Mesenchymal stem cell (in vitro differentiated cells and primary cell): ENCODE measurements around the gene NOVA1.
A peak's percentile ranks its signal among the peaks of the same experiment; 100 is the strongest.

Experiments
- DNase-seq: peaks from one replicate; pipeline ENCODE4 v3.0.0-alpha.2; 2013
- H2AFZ ChIP-seq: one replicate; pipeline ENCODE4 v1.6.1; 2013; ENCODE audit warnings: low read depth, mild to moderate bottlenecking, control low read depth, inconsistent platforms, low read length, moderate library complexity
- H2AK5ac ChIP-seq: 2 replicates; pipeline ENCODE4 v1.6.1; 2013; ENCODE audit warnings: low read length, moderate library complexity, mild to moderate bottlenecking, inconsistent platforms; ENCODE audit not compliant: severe bottlenecking
- H2BK120ac ChIP-seq: one replicate; pipeline ENCODE4 v1.6.1; 2013; ENCODE audit warnings: low read depth, mild to moderate bottlenecking, inconsistent platforms, low read length, moderate library complexity
- H2BK12ac ChIP-seq, 2 experiments: one replicate each; pipeline ENCODE4 v1.6.1; 2013; ENCODE audit warnings: inconsistent platforms in 2 of 2, low read length in 2 of 2, mild to moderate bottlenecking in 2 of 2, moderate library complexity in 2 of 2, control low read depth in 1 of 2
- H2BK15ac ChIP-seq: one replicate; pipeline ENCODE4 v1.6.1; 2013; ENCODE audit warnings: mild to moderate bottlenecking, low read depth, inconsistent platforms; ENCODE audit not compliant: poor library complexity, severe bottlenecking
- H2BK5ac ChIP-seq: 2 replicates; pipeline ENCODE4 v1.6.1; 2013; ENCODE audit warnings: low read depth, mild to moderate bottlenecking, low read length, control low read depth, inconsistent platforms; ENCODE audit not compliant: poor library complexity, severe bottlenecking
- H3K14ac ChIP-seq, 2 experiments: one replicate each; pipeline ENCODE4 v1.6.1; 2013; ENCODE audit warnings: inconsistent platforms in 2 of 2, low read length in 2 of 2, control low read depth in 1 of 2, mild to moderate bottlenecking in 1 of 2, moderate library complexity in 1 of 2
- H3K18ac ChIP-seq, 2 experiments: one replicate each; pipeline ENCODE4 v1.6.1; 2013; ENCODE audit warnings: inconsistent platforms in 2 of 2, low read length in 2 of 2, control low read depth in 1 of 2, low read depth in 1 of 2, mild to moderate bottlenecking in 1 of 2
- H3K23ac ChIP-seq, 2 experiments: one replicate each; pipeline ENCODE4 v1.6.1; 2013; ENCODE audit warnings: inconsistent platforms in 2 of 2, low read length in 2 of 2, mild to moderate bottlenecking in 2 of 2, moderate library complexity in 2 of 2, control low read depth in 1 of 2
- H3K27ac ChIP-seq: 2 replicates; pipeline ENCODE4 v1.5.1; 2013; ENCODE audit warnings: mild to moderate bottlenecking, moderate library complexity, low read length, control low read depth, inconsistent platforms; ENCODE audit not compliant: poor library complexity, severe bottlenecking
- H3K27me3 ChIP-seq, 2 experiments: 2 replicates each; pipeline versions ENCODE4 v1.6.1 to v1.7.0; 2013; ENCODE audit warnings: low read length in 2 of 2, mild to moderate bottlenecking in 2 of 2, moderate library complexity in 2 of 2, control low read depth in 1 of 2, inconsistent platforms in 1 of 2; ENCODE audit not compliant: control insufficient read depth in 1 of 2, insufficient read depth in 1 of 2
- H3K36me3 ChIP-seq, 2 experiments: 2 replicates each; pipeline versions ENCODE4 v1.6.1 to v1.7.0; 2013; ENCODE audit warnings: low read length in 2 of 2, control low read depth in 1 of 2, inconsistent platforms in 1 of 2, low read depth in 1 of 2, mild to moderate bottlenecking in 1 of 2; ENCODE audit not compliant: insufficient read depth in 2 of 2, control insufficient read depth in 1 of 2
- H3K4ac ChIP-seq, 2 experiments: one replicate each; pipeline ENCODE4 v1.6.1; 2013; ENCODE audit warnings: inconsistent platforms in 2 of 2, low read length in 2 of 2, mild to moderate bottlenecking in 2 of 2, moderate library complexity in 2 of 2, control low read depth in 1 of 2, low read depth in 1 of 2
- H3K4me1 ChIP-seq: 2 replicates; pipeline ENCODE4 v1.6.1; 2013; ENCODE audit warnings: low read depth, low read length, control low read depth; ENCODE audit not compliant: control insufficient read depth, insufficient read depth
- H3K4me2 ChIP-seq: 2 replicates; pipeline ENCODE4 v1.6.1; 2013; ENCODE audit warnings: low read length, mild to moderate bottlenecking, inconsistent platforms; ENCODE audit not compliant: poor library complexity, severe bottlenecking
- H3K4me3 ChIP-seq, 2 experiments: 2 replicates each; pipeline versions ENCODE4 v1.5.1 to v1.7.0; 2013; ENCODE audit warnings: low read length in 2 of 2, mild to moderate bottlenecking in 2 of 2, control low read depth in 1 of 2, low read depth in 1 of 2; ENCODE audit not compliant: insufficient read depth in 1 of 2
- H3K79me1 ChIP-seq: replicated peaks from 2 replicates; pipeline ENCODE4 v1.6.1; 2013; ENCODE audit warnings: mild to moderate bottlenecking, control low read depth, low read length, inconsistent platforms; ENCODE audit not compliant: poor library complexity, severe bottlenecking
- H3K9ac ChIP-seq: 2 replicates; pipeline ENCODE4 v1.7.0; 2013; ENCODE audit warnings: mild to moderate bottlenecking, low read length, moderate library complexity
- H3K9me3 ChIP-seq: 2 replicates; pipeline ENCODE4 v1.7.0; 2013; ENCODE audit warnings: mild to moderate bottlenecking, low read length; ENCODE audit not compliant: control insufficient read depth
- H4K8ac ChIP-seq: one replicate; pipeline ENCODE4 v1.6.1; 2013; ENCODE audit warnings: inconsistent platforms, mild to moderate bottlenecking, low read length, moderate library complexity
- H4K91ac ChIP-seq: one replicate; pipeline ENCODE4 v1.6.1; 2013; ENCODE audit warnings: mild to moderate bottlenecking, low read length, inconsistent platforms
- WGBS: methylation state at CpG from one replicate; pipeline ENCODE4 v1.1.7; 2013; ENCODE audit warnings: mixed read lengths; 5-methylcytosine and 5-hydroxymethylcytosine counted together

NOVA1 gene

DNA sequence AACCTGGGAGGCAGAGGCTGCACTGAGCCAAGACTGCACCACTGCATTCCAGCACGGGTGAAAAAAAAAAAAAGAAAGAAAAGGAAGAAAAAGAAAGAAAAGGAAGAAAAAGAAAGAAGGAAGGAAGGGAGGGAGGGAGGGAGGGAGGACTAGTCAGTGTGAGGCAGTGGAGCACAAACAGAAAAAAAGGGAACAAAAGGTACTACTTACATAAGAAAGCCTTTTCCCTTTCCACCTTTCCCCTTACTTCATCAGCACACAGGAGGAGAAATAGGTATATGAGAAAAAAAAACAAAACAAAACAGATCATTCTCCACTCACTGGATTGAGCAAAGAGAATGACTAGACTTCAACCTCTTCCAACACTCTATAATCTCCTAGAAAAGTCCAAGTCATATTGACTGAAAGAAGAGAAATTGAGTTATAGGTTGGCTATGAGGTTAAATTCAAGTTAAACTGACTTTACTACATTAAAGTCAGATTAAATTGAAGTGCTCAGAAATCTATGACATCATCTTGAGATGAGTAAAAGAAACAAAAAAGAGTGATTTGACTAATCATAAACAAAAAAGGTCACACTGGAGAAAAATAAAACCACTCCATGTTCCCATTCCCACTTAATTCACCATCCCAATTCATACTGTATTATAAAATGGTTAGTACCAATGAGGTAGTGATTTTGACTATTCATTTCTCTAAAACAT, 43.6 kb downstream of the NOVA1 start:
- Histone ChIP-seq H2BK5ac (no peak overlapping the region), H3K23ac (no peak overlapping the region), H2BK15ac (no peak overlapping the region), H2BK120ac (no peak overlapping the region), H3K14ac (no peak overlapping the region), H2AK5ac (no peak overlapping the region), H3K4me3 (no peak overlapping the region), H4K91ac (no peak overlapping the region), H2BK12ac (no peak overlapping the region), H3K4ac (no peak overlapping the region), H3K79me1 (peaks cover 5% of the 10 kb centered on the region), H3K18ac (no peak overlapping the region), H4K8ac (no peak overlapping the region), H3K27ac (no peak overlapping the region), H3K36me3 (peaks cover 0 to 23% of the 10 kb centered on the region in 2 experiments), H3K27me3 (no peaks in the 10 kb centered on the region), H3K4me1 (no peaks in the 10 kb centered on the region), H2AFZ (no peak overlapping the region), H3K9ac (no peak overlapping the region), H3K9me3 (no peaks in the 10 kb centered on the region), H3K4me2 (no peak overlapping the region)
- no peak for DNase-seq
- 60% methylated on average over 1 of the region's 1 CpG for WGBS

DNA sequence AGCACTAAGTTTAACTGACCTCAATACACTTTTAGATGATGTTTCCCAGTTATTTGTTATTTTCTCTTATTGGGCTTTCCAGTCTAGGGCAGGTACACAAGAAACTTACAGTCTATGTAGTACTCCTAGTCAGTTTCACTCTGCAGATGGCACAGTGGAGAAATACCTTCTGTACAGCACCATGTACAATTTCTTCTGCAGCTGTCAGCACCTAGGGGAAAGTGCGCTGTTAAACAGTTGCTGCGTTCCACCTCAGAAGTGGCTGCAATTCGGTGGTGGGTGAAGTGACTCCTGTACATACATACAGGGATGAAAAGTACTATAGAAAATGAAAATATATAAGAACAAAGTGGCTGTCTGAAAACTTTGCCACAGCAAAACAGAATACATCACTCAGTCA, 48.3 kb downstream of the NOVA1 start:
- H3K27ac ChIP-seq: no peak overlapping the region
- no CpG with 5 or more reads among the region's 3 CpGs for WGBS
- no peak overlapping the region for H2BK15ac ChIP-seq
- peaks cover 5% of the 10 kb centered on the region for H3K79me1 ChIP-seq
- H3K4me2 ChIP-seq: no peak overlapping the region
- H3K9ac ChIP-seq: no peak overlapping the region
- H3K4ac ChIP-seq: no peak overlapping the region
- no peak overlapping the region for H3K23ac ChIP-seq
- DNase-seq: no peak
- H2AFZ ChIP-seq: no peak overlapping the region
- no peaks in the 10 kb centered on the region for H3K27me3 ChIP-seq
- H3K36me3 ChIP-seq: peaks cover 0 to 37% of the 10 kb centered on the region in 2 experiments
- H4K91ac ChIP-seq: no peak overlapping the region
- H3K9me3 ChIP-seq: no peaks in the 10 kb centered on the region
- no peak overlapping the region for H4K8ac ChIP-seq
- H3K4me1 ChIP-seq: no peaks in the 10 kb centered on the region
- H3K18ac ChIP-seq: no peak overlapping the region
- H3K14ac ChIP-seq: no peak overlapping the region
- H2BK5ac ChIP-seq: no peak overlapping the region
- no peak overlapping the region for H2BK12ac ChIP-seq
- no peak overlapping the region for H2BK120ac ChIP-seq
- H3K4me3 ChIP-seq: no peak overlapping the region
- no peak overlapping the region for H2AK5ac ChIP-seq

DNA sequence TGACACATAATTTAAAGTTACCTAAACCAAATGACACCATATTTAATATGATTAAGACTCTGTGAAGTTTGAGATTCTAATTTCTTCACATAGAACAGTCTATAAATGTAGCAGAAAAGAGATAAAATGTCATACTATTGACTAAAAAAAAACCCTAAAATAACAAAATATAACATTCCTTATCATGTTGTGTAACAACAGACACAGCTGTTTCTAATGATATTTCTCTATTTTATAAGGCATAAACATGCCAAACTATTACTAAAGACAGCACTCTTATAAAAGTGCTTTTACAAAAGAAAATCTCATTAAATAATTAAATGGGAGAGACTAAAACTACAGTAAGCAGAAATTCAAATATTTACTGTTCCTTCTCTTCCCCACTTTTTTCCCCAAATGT, 49.4 kb downstream of the NOVA1 start:
- Histone ChIP-seq H3K14ac (no peak overlapping the region), H3K4me1 (no peaks in the 10 kb centered on the region), H3K9me3 (no peaks in the 10 kb centered on the region), H3K79me1 (peaks cover 2% of the 10 kb centered on the region), H4K8ac (no peak overlapping the region), H2BK15ac (no peak overlapping the region), H4K91ac (no peak overlapping the region), H2BK5ac (no peak overlapping the region), H3K27me3 (no peaks in the 10 kb centered on the region), H3K23ac (no peak overlapping the region), H3K4me2 (no peak overlapping the region), H3K36me3 (peaks cover 0 to 34% of the 10 kb centered on the region in 2 experiments), H3K27ac (no peak overlapping the region), H3K4me3 (no peak overlapping the region), H3K4ac (no peak overlapping the region), H2BK120ac (no peak overlapping the region), H3K9ac (peak overlapping the region; percentile 35), H2AFZ (no peak overlapping the region), H3K18ac (no peak overlapping the region), H2BK12ac (no peak overlapping the region), H2AK5ac (no peak overlapping the region)
- no peak for DNase-seq

DNA sequence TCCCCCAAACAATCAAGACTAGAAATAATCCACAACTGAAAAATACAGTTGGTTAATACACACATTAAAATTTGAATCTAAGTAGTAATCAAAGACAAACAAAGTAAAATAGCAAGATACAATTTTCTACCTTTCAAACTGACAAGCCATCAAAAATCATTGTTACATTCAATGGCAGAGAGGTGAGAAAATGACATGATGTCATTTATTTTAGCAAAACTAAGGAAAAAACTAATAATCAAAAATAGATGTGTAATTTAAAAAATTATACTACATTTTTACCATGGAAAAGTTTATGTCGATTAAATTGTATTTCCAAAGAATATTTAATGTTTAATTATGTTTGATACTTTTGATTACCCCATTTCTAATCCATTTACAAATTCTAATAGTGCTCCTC, 59.7 kb downstream of the NOVA1 start:
- Histone ChIP-seq H2BK120ac (no peak overlapping the region), H4K8ac (no peak overlapping the region), H3K23ac (no peak overlapping the region), H2BK12ac (no peak overlapping the region), H3K18ac (no peak overlapping the region), H2AFZ (no peak overlapping the region), H3K4me1 (no peaks in the 10 kb centered on the region), H3K4me2 (no peak overlapping the region), H3K4me3 (no peak overlapping the region), H3K4ac (no peak overlapping the region), H3K9me3 (no peaks in the 10 kb centered on the region), H3K27ac (no peak overlapping the region), H3K79me1 (no peaks in the 10 kb centered on the region), H2BK15ac (no peak overlapping the region), H2AK5ac (no peak overlapping the region), H4K91ac (no peak overlapping the region), H2BK5ac (no peak overlapping the region), H3K36me3 (peaks cover 0 to 10% of the 10 kb centered on the region in 2 experiments), H3K14ac (no peak overlapping the region), H3K9ac (no peak overlapping the region), H3K27me3 (no peaks in the 10 kb centered on the region)
- WGBS: no CpG with 5 or more reads among the region's 1 CpG
- no peak for DNase-seq
